DND-41 (cell line): ENCODE measurements around the gene OCIAD1.

Source experiments
- ATAC-seq: fragments of 200-7000 bp; cut with Tn5 transposase; 3 replicates; pipeline ENCODE4 v1.9.1; 2021; ENCODE audit warnings: low read depth; ENCODE audit not compliant: insufficient read depth
- DNase-seq: peaks from one replicate; pipeline ENCODE4 v3.0.0-alpha.2; 2020
- H2AFZ ChIP-seq: 2 replicates; pipeline ENCODE4 v1.6.0; 2012; ENCODE audit warnings: low read depth, low read length
- H3K27ac ChIP-seq: 2 replicates; pipeline ENCODE4 v1.5.1; 2012; ENCODE audit warnings: low read length, inconsistent platforms
- H3K27me3 ChIP-seq: fragments of 200-600 bp; sonication (generic); 2 replicates; pipeline ENCODE4 v1.6.0; 2012; ENCODE audit warnings: low read length, mild to moderate bottlenecking, inconsistent platforms; ENCODE audit not compliant: insufficient read depth, poor library complexity
- H3K36me3 ChIP-seq: 2 replicates; pipeline ENCODE4 v1.5.1; 2012; ENCODE audit warnings: low read length, inconsistent platforms; ENCODE audit not compliant: insufficient read depth
- H3K4me1 ChIP-seq: 2 replicates; pipeline ENCODE4 v1.5.1; 2012; ENCODE audit warnings: mild to moderate bottlenecking, low read length; ENCODE audit not compliant: insufficient read depth
- H3K4me2 ChIP-seq: 2 replicates; pipeline ENCODE4 v1.6.0; 2012; ENCODE audit warnings: mild to moderate bottlenecking, moderate library complexity, low read length, inconsistent platforms; ENCODE audit not compliant: insufficient read depth
- H3K4me3 ChIP-seq, 2 experiments: fragments of 200-600 bp in 1 of 2; shearing (Covaris generic) in 1 of 2; 2 replicates each; pipeline ENCODE4 v1.5.1; 2012 to 2016; ENCODE audit warnings: inconsistent platforms in 2 of 2, low read length in 2 of 2, mild to moderate bottlenecking in 2 of 2, low read depth in 1 of 2, moderate library complexity in 1 of 2
- H3K79me2 ChIP-seq: 2 replicates; pipeline ENCODE4 v1.6.0; 2012; ENCODE audit warnings: low read length, inconsistent platforms; ENCODE audit not compliant: insufficient read depth
- H3K9ac ChIP-seq: 2 replicates; pipeline ENCODE4 v1.6.0; 2012; ENCODE audit warnings: low read depth, mild to moderate bottlenecking, inconsistent platforms, low read length, moderate library complexity
- H3K9me3 ChIP-seq: 2 replicates; pipeline ENCODE4 v1.5.1; 2012; ENCODE audit warnings: low read length, moderate library complexity, mild to moderate bottlenecking, inconsistent platforms; ENCODE audit not compliant: insufficient read depth, severe bottlenecking
- H4K20me1 ChIP-seq: 2 replicates; pipeline ENCODE4 v1.6.0; 2012; ENCODE audit warnings: low read length; ENCODE audit not compliant: insufficient read depth
- CTCF ChIP-seq: IDR thresholded peaks from 2 replicates; pipeline ENCODE4 v1.5.1; 2012; ENCODE audit warnings: borderline replicate concordance, low read length, moderate library complexity, mild to moderate bottlenecking; ENCODE audit not compliant: poor library complexity, severe bottlenecking; ENCODE audit errors: extremely low read depth
- EZH2 ChIP-seq: IDR thresholded peaks from 3 replicates; pipeline ENCODE4 v1.6.1; 2012; ENCODE audit warnings: borderline replicate concordance, low read depth, mild to moderate bottlenecking, moderate library complexity, low read length, inconsistent platforms; ENCODE audit not compliant: severe bottlenecking

The OCIAD1 gene

DNA sequence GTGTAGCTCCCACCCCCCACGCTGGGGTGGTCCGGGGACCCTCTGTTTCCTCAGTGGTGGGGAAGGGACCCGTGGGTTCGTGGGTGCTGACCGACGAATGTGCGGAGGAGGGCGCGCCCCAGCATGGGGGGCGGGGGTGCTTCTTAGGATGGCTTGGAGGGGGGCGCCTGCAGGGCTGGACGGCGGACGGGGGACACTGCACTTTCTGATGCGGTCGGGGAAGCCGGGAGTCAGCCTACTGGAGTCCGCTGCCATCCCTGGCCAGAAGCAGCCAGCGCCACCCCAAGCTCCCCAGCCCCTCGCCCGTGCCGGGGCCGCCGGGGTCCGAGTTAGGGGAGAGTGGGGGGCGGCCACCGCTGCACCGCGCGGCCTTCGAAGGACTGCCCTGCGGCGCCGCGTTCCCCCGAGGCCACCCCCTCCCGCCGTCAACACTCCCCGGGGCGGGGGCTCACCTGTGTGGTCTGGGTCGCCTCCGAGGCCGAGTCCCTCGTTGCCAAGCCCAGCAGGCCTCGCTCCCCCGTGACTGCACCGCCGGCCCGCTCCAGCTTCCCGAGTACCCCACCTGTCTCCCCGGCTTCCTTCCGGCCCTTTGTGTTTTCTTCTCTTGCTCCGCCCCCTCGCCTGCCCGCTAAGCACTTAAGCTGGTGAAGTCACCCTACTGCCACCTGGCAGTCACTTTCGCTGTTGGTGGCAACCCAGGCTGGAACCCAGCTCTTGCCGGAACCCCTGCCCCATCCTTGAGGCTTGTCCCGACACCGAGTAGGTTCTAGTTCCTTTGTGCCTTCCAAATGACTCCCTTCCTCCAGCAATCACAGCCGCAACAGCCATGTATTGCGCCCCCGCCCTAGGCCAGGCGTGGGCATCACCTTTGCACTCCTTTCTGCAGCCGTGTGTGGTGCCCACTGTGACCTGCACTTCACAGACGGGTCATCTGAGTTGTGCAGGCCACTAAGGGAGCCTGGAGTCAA is 75.6 kb downstream of the OCIAD1 start, which contains the start of gene OCIAD2:
Gene OCIAD2, minus strand, starts transcription at position 569 of the 968 bp plus-strand sequence. CDS start 2,225 bp downstream, outside the sequence.
- peaks cover 30% of the 10 kb centered on the region for H3K36me3 ChIP-seq
- H3K4me1 ChIP-seq, result peaks cover 28% of the 10 kb centered on the region
- peak within 1 kb of the TSS; percentile 83 to 97 for H3K4me3 ChIP-seq
- H3K79me2 ChIP-seq, result peaks cover 26% of the 10 kb centered on the region
- H3K9me3 ChIP-seq, result no peaks in the 10 kb centered on the region
- TF ChIP-seq EZH2 (no peak), CTCF (peak; percentile 74)
- H2AFZ ChIP-seq, result peak within 1 kb of the TSS; percentile 82
- DNase-seq (peak; percentile 91), ATAC-seq (peak; percentile 95)
- no peaks in the 10 kb centered on the region for H3K27me3 ChIP-seq
- peak within 1 kb of the TSS; percentile 98 for H3K4me2 ChIP-seq
- H3K27ac ChIP-seq, result peak within 1 kb of the TSS; percentile 82
- H4K20me1 ChIP-seq, result no peaks in the 10 kb centered on the region
- peak within 1 kb of the TSS; percentile 89 for H3K9ac ChIP-seq

DNA sequence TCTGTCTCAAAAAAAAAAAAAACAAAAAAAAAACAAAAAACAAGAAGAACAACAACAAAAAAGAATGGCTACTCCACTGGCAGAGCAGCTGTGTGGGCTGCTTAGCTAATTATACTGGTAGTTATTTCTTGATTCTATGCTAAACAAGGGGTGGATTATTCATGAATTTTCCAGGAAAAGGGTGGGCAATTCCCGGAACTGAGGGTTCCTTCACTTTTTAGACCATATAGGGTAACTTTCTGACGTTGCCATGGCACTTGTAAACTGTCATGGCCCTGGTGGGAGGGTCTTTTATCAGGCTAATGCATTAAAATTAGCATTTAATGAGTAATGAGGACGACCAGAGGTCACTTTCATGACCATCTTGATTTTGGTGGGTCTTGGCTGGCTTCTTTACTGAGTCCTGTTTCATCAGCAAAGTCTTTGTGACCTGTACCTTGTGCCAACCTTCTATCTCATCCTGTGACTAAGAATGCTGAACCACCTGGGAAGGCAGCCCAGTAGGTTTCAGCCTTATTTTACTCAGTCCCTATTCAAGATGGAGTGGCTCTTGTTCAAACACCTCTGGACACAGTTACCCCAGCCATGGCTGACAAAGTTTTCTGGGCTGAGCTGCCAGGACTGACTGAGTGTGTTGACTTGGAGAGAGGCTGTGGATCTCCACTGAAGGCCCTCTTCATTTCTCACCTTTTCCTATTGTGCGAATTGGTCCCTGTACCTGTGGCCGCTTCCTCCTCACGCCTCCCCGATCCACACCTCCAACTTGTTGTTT is 77.0 kb downstream of the OCIAD1 start:
- no peaks in the 10 kb centered on the region for H3K9me3 ChIP-seq
- DNase-seq, result no peak
- no peak for ATAC-seq
- H3K36me3 ChIP-seq, result peaks cover 18% of the 10 kb centered on the region
- no peaks in the 10 kb centered on the region for H4K20me1 ChIP-seq
- H3K4me3 ChIP-seq, result no peak overlapping the region
- H3K4me2 ChIP-seq, result no peak overlapping the region
- peaks cover 28% of the 10 kb centered on the region for H3K4me1 ChIP-seq
- H3K9ac ChIP-seq, result no peak overlapping the region
- no peaks in the 10 kb centered on the region for H3K27me3 ChIP-seq
- TF ChIP-seq CTCF (no peak), EZH2 (no peak)
- H3K27ac ChIP-seq, result no peak overlapping the region
- H3K79me2 ChIP-seq, result peaks cover 26% of the 10 kb centered on the region
- H2AFZ ChIP-seq, result 0 out of 2 replicates have a peak overlapping the region, but pooled peaks have one; percentile 34

DNA sequence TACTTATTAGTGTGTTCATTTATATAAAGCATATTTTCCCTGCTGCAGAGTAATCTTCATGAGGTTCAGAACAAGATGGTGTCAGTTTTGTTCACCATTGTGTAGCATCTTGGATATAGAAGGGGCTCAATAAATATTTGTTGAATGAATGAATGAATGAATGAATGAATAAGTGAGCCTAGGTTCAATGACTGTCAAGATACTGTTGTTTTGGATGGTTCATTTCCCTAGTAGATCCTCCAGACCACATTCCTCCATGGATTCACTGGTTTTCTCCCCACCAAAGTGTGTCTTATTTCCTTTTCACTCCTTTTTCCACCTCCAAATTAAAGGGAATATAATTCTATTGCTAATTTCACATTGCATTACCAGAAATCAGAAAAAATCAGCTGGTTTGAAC is 77.8 kb downstream of the OCIAD1 start:
- DNase-seq, result no peak
- ATAC-seq, result no peak
- Histone ChIP-seq H4K20me1 (no peaks in the 10 kb centered on the region), H3K4me1 (peaks cover 28% of the 10 kb centered on the region), H3K79me2 (peaks cover 26% of the 10 kb centered on the region), H3K4me3 (no peak overlapping the region), H3K9me3 (no peaks in the 10 kb centered on the region), H3K27me3 (no peaks in the 10 kb centered on the region), H3K36me3 (peaks cover 12% of the 10 kb centered on the region), H3K4me2 (no peak overlapping the region), H2AFZ (no peak overlapping the region), H3K9ac (no peak overlapping the region), H3K27ac (no peak overlapping the region)
- TF ChIP-seq CTCF, result no peak
- no peak for TF ChIP-seq EZH2
